Left ventricle myocardium superior (tissue), 1 donor: Measurements from ENCODE around the gene MAP2K5. TPM values are rescaled to one million over a fixed set of nuclear protein-coding genes. Genes with fewer than 3 reads are reported as not detected.

Experiments used
- ATAC-seq: fragments of 200-7000 bp; cut with Tn5 transposase; one replicate; pipeline ENCODE4 v1.9.1; 2020; ENCODE audit warnings: mild to moderate bottlenecking, moderate library complexity
- DNase-seq: peaks from one replicate; pipeline ENCODE4 v3.0.0-alpha.2; 2020
- intact Hi-C: fragments of 100-400 bp; cut with micrococcal nuclease; formaldehyde crosslinking; loops from one replicate; pipeline ENCODE4 v1.11.0; 2022
- total RNA-seq: library from RNA; stranded (reverse); fragmentation: NEBNext Ultra II Directional; extraction: Animal tissue kit (Norgen Biotek cat#: 25700); gene quantifications from one replicate; pipeline ENCODE4 v1.2.1, GENCODE V29; 2021
- donor health status: DM: no; HTN: yes; CAD: no; lungs with severe emphysema.

The MAP2K5 gene
- total RNA-seq, 1 donor from 2014 or later, result 22.0 TPM

- intact Hi-C loops, result no loop called here
- DNase-seq (no peak), ATAC-seq (no peak)
These were observed 264.6 kb downstream of the MAP2K5 start for GRCh38 chr15:67807141-67807540.

- no peak for DNase-seq
- ATAC-seq, result no peak
- intact Hi-C loops, result no loop called here
These were observed 265.3 kb downstream of the MAP2K5 start for GRCh38 chr15:67807836-67808235.

- ATAC-seq, result no peak
- DNase-seq, result no peak
- intact Hi-C loops, result no loop called here
These were observed 266.3 kb downstream of the MAP2K5 start for GRCh38 chr15:67808821-67809220.

- DNase-seq (no peak), ATAC-seq (no peak)
- intact Hi-C loops, result no loop called here
These were observed 266.9 kb downstream of the MAP2K5 start for GRCh38 chr15:67809441-67809840.

- intact Hi-C loops, result no loop called here
- ATAC-seq, result no peak
- DNase-seq, result no peak
These were observed 267.4 kb downstream of the MAP2K5 start for GRCh38 chr15:67809866-67810265.

GRCh38 chr15:67812241-67812644, 269.7 kb downstream of the MAP2K5 start:
- DNase-seq (no peak), ATAC-seq (no peak)
- intact Hi-C loops, result no loop called here

- DNase-seq (no peak), ATAC-seq (no peak)
- intact Hi-C loops, result no loop called here
These were observed 270.7 kb downstream of the MAP2K5 start for GRCh38 chr15:67813104-67813634.

- intact Hi-C loops, result no loop called here
- ATAC-seq (no peak), DNase-seq (no peak)
These were observed 272.6 kb downstream of the MAP2K5 start for GRCh38 chr15:67815036-67815592.

GRCh38 chr15:67816668-67817067, 274.2 kb downstream of the MAP2K5 start:
- no peak for ATAC-seq
- intact Hi-C loops, result no loop called here

GRCh38 chr15:67818464-67818863, 276.0 kb downstream of the MAP2K5 start:
- ATAC-seq (no peak), DNase-seq (no peak)
- intact Hi-C loops, result no loop called here

More at GRCh38 chr15:67816668-67817067, 274.2 kb downstream of the MAP2K5 start:
- no peak for DNase-seq

- intact Hi-C loops, result no loop called here
- no peak for DNase-seq
- ATAC-seq, result no peak
These were observed 277.1 kb downstream of the MAP2K5 start for GRCh38 chr15:67819636-67820035.

GRCh38 chr15:67820122-67820991, 277.9 kb downstream of the MAP2K5 start:
- DNase-seq (no peak), ATAC-seq (peak; percentile 26)
- intact Hi-C loops, result no loop called here

- ATAC-seq (peak; percentile 90), DNase-seq (peak; percentile 75)
- intact Hi-C loops, result no loop called here
These were observed 278.7 kb downstream of the MAP2K5 start for GRCh38 chr15:67820992-67821783.

- no peak for ATAC-seq
- intact Hi-C loops, result no loop called here
- DNase-seq, result no peak
These were observed 279.4 kb downstream of the MAP2K5 start for GRCh38 chr15:67821784-67822440.

GRCh38 chr15:67822537-67823313, 280.2 kb downstream of the MAP2K5 start:
- intact Hi-C loops, result no loop called here
- DNase-seq (no peak), ATAC-seq (no peak)

- intact Hi-C loops, result no loop called here
- DNase-seq, result no peak
- ATAC-seq, result no peak
These were observed 281.1 kb downstream of the MAP2K5 start for GRCh38 chr15:67823314-67824196.

- no peak for DNase-seq
- no peak for ATAC-seq
- intact Hi-C loops, result no loop called here
These were observed 281.9 kb downstream of the MAP2K5 start for GRCh38 chr15:67824197-67824968.
